ENCODE results near the gene CALN1.

DNA sequence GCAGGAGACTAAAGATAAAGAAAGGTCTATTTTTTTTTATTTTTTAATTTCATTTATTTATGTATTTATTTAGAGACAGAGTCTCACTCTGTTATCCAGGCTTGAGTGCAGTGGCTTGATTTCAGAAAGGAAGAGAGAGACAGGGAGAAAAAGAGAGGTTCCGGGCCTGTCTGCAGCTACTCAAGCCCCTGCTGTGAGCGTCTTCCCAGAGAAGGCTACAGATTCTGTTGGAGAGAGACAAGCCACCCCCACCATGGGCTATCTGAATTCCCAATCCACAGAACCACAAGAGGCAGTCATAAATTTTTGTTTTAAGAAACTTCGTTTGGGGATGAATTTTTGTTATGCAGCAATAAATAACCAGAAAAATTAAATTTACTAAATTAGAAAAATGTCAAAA, 68.1 kb downstream of the CALN1 start:
- TF ChIP-seq POLR2AphosphoS5 (IDR thresholded peaks at IDR 0.05): no peak
- no peak for TF ChIP-seq POLR2A (IDR thresholded peaks at IDR 0.05)
- TF ChIP-seq, protein P1, sequence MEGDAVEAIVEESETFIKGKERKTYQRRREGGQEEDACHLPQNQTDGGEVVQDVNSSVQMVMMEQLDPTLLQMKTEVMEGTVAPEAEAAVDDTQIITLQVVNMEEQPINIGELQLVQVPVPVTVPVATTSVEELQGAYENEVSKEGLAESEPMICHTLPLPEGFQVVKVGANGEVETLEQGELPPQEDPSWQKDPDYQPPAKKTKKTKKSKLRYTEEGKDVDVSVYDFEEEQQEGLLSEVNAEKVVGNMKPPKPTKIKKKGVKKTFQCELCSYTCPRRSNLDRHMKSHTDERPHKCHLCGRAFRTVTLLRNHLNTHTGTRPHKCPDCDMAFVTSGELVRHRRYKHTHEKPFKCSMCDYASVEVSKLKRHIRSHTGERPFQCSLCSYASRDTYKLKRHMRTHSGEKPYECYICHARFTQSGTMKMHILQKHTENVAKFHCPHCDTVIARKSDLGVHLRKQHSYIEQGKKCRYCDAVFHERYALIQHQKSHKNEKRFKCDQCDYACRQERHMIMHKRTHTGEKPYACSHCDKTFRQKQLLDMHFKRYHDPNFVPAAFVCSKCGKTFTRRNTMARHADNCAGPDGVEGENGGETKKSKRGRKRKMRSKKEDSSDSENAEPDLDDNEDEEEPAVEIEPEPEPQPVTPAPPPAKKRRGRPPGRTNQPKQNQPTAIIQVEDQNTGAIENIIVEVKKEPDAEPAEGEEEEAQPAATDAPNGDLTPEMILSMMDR (IDR thresholded peaks at IDR 0.05): no peak
- TF ChIP-seq EP300 (IDR thresholded peaks at IDR 0.05): no peak
